Body of pancreas (tissue), 4 donors: ENCODE results near the gene MIR17HG. TPM values are rescaled to one million over a fixed set of nuclear protein-coding genes. Genes with fewer than 3 reads are reported as not detected.
"Not testable (repeated sequence)": the region's sequence is repeated elsewhere in the genome, so short reads cannot be mapped to it uniquely, and the experiment has no call there.

ENCODE experiments used
- ATAC-seq: fragments of 150-250 bp; one replicate; pipeline ENCODE4 v1.9.1; 2016
- DNase-seq, 4 donors: peaks; one replicate each; pipeline ENCODE4 v3.0.0-alpha.2; 2019
- H3K27ac ChIP-seq, 4 donors: fragments of 200-600 bp; sonication (generic); 1 replicate in 3 of 4; 2 replicates in 1 of 4; pipeline versions ENCODE4 v1.5.1 to v1.6.1; 2016 to 2019; ENCODE audit warnings: mild to moderate bottlenecking in 1 of 4, mixed read lengths in 1 of 4, moderate library complexity in 1 of 4
- H3K27me3 ChIP-seq, 2 donors: fragments of 200-600 bp; sonication (generic); one replicate each; pipeline ENCODE4 v1.6.0; 2016; ENCODE audit warnings: mild to moderate bottlenecking in 1 of 2
- H3K36me3 ChIP-seq, 2 donors: fragments of 200-600 bp; sonication (generic); replicated peaks in 1 of 2; 2 replicates each; pipeline ENCODE4 v1.5.1; 2016; ENCODE audit warnings: low read depth in 2 of 2; ENCODE audit not compliant: insufficient read depth in 1 of 2
- H3K4me1 ChIP-seq: fragments of 200-600 bp; sonication (generic); one replicate; pipeline ENCODE4 v1.6.0; 2016
- H3K4me3 ChIP-seq, 2 donors: fragments of 200-600 bp; sonication (generic); 1 replicate in 1 of 2; 2 replicates in 1 of 2; pipeline ENCODE4 v1.5.1; 2016 to 2019
- H3K9me3 ChIP-seq, 3 donors: fragments of 200-600 bp; sonication (generic); 1 replicate in 2 of 3; 2 replicates in 1 of 3; pipeline ENCODE4 v1.5.1; 2016
- CTCF ChIP-seq, 7 experiments: fragments of 450-650 bp in 4 of 7; fragments of 200-600 bp in 3 of 7; sonication (generic) in 3 of 7; IDR thresholded peaks; one replicate each; pipeline ENCODE4 v1.5.1; 2016 to 2019; ENCODE audit warnings: antibody characterized with exemption in 7 of 7
- POLR2A ChIP-seq, 3 donors: fragments of 450-650 bp; IDR thresholded peaks; one replicate each; pipeline ENCODE4 v1.6.1; 2016; ENCODE audit warnings: antibody characterized with exemption in 3 of 3, mild to moderate bottlenecking in 2 of 3
- WGBS, 2 donors: methylation state at CpG; one replicate each; pipeline ENCODE4 v1.1.5; 2017; 5-methylcytosine and 5-hydroxymethylcytosine counted together
- intact Hi-C: fragments of 100-400 bp; cut with DNase I; formaldehyde crosslinking; loops from one replicate; pipeline ENCODE4 v1.15.1; 2023
- total RNA-seq, 2 donors: library from RNA; depleted of rRNA; stranded (reverse); fragments of >200 nt; gene quantifications; one replicate each; pipeline ENCODE4 v1.1.0, GENCODE V29; 2016

The MIR17HG gene
- total RNA-seq, 2 donors from 2014 or later = 7.5 to 9.6 TPM

GRCh38 chr13:91313103-91313502 is 34.4 kb upstream of the MIR17HG start:
- DNase-seq = peak in 1 of 4 donors; percentile 22
- 16 to 17% methylated on average over 5 of the region's 5 CpGs for WGBS, 2 donors
- intact Hi-C loops = no loop called here
- H3K36me3 ChIP-seq = no peaks in the 10 kb centered on the region
- H3K9me3 ChIP-seq = no peaks in the 10 kb centered on the region
- H3K27me3 ChIP-seq = peaks cover 0 to 6% of the 10 kb centered on the region in 2 donors
- H3K27ac ChIP-seq = no peak overlapping the region
- TF ChIP-seq POLR2A (IDR thresholded peaks at IDR 0.05) (no peak), CTCF (IDR thresholded peaks at IDR 0.05) (peak; percentile 18 to 72 (median 52))
- no peaks in the 10 kb centered on the region for H3K4me1 ChIP-seq
- peak; percentile 53 for ATAC-seq
- no peak overlapping the region for H3K4me3 ChIP-seq

- Histone ChIP-seq H3K27me3 (peaks cover 0 to 6% of the 10 kb centered on the region in 2 donors), H3K4me1 (no peaks in the 10 kb centered on the region), H3K36me3 (no peaks in the 10 kb centered on the region), H3K27ac (no peak overlapping the region), H3K4me3 (no peak overlapping the region), H3K9me3 (no peaks in the 10 kb centered on the region)
- TF ChIP-seq CTCF (IDR thresholded peaks at IDR 0.05) = no peak
- no peak for TF ChIP-seq POLR2A (IDR thresholded peaks at IDR 0.05)
- intact Hi-C loops = no loop called here
- no peak for DNase-seq
- 43 to 49% methylated on average over 4 of the region's 4 CpGs for WGBS, 2 donors
- no peak for ATAC-seq
Measured at GRCh38 chr13:91313581-91313980, 33.9 kb upstream of the MIR17HG start.

GRCh38 chr13:91314888-91315287 is 32.6 kb upstream of the MIR17HG start:
- Histone ChIP-seq H3K9me3 (no peaks in the 10 kb centered on the region), H3K4me1 (no peaks in the 10 kb centered on the region), H3K27me3 (peaks cover 0 to 6% of the 10 kb centered on the region in 2 donors), H3K27ac (no peak overlapping the region), H3K4me3 (no peak overlapping the region), H3K36me3 (no peaks in the 10 kb centered on the region)
- no peak for TF ChIP-seq CTCF (IDR thresholded peaks at IDR 0.05)
- no peak for TF ChIP-seq POLR2A (IDR thresholded peaks at IDR 0.05)
- DNase-seq (no peak), ATAC-seq (no peak)
- intact Hi-C loops = no loop called here

- H3K27me3 ChIP-seq = peaks cover 0 to 6% of the 10 kb centered on the region in 2 donors
- WGBS, 2 donors = 65 to 84% methylated on average over 6 of the region's 6 CpGs
- H3K27ac ChIP-seq = no peak overlapping the region
- no peaks in the 10 kb centered on the region for H3K9me3 ChIP-seq
- no peaks in the 10 kb centered on the region for H3K36me3 ChIP-seq
- no peak overlapping the region for H3K4me3 ChIP-seq
- DNase-seq (no peak), ATAC-seq (no peak)
- intact Hi-C loops = no loop called here
- TF ChIP-seq POLR2A (IDR thresholded peaks at IDR 0.05) = no peak
- no peak for TF ChIP-seq CTCF (IDR thresholded peaks at IDR 0.05)
- no peaks in the 10 kb centered on the region for H3K4me1 ChIP-seq
Measured at GRCh38 chr13:91318886-91319285, 28.6 kb upstream of the MIR17HG start.

GRCh38 chr13:91319996-91320395 is 27.5 kb upstream of the MIR17HG start:
- Histone ChIP-seq H3K9me3 (no peaks in the 10 kb centered on the region), H3K27me3 (peaks cover 0 to under 1% of the 10 kb centered on the region in 2 donors), H3K36me3 (no peaks in the 10 kb centered on the region), H3K4me3 (no peak overlapping the region), H3K4me1 (no peaks in the 10 kb centered on the region), H3K27ac (no peak overlapping the region)
- ATAC-seq = no peak
- no peak for DNase-seq
- TF ChIP-seq CTCF (IDR thresholded peaks at IDR 0.05) (no peak), POLR2A (IDR thresholded peaks at IDR 0.05) (no peak)
- WGBS, 2 donors = 88 to 93% methylated on average over 6 to 8 of the region's 8 CpGs
- intact Hi-C loops = no loop called here

GRCh38 chr13:91320990-91321389 is 26.5 kb upstream of the MIR17HG start:
- ATAC-seq, H3K27ac ChIP-seq: not testable (repeated sequence)

More at GRCh38 chr13:91320990-91321389, 26.5 kb upstream of the MIR17HG start:
- H3K4me3 ChIP-seq, H3K9me3 ChIP-seq, H3K36me3 ChIP-seq, H3K4me1 ChIP-seq, intact Hi-C loops, DNase-seq, H3K27me3 ChIP-seq: not testable (repeated sequence)
- whole genome bisulfite sequencing, 2 donors = 67 to 94% methylated on average over 1 of the region's 1 CpG
